ENCODE measurements around the gene ARID3A.

- TF ChIP-seq, protein P1, sequence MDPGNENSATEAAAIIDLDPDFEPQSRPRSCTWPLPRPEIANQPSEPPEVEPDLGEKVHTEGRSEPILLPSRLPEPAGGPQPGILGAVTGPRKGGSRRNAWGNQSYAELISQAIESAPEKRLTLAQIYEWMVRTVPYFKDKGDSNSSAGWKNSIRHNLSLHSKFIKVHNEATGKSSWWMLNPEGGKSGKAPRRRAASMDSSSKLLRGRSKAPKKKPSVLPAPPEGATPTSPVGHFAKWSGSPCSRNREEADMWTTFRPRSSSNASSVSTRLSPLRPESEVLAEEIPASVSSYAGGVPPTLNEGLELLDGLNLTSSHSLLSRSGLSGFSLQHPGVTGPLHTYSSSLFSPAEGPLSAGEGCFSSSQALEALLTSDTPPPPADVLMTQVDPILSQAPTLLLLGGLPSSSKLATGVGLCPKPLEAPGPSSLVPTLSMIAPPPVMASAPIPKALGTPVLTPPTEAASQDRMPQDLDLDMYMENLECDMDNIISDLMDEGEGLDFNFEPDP (CRISPR knock-in tag; conservative IDR thresholded peaks at IDR 0.05): no peak
- TF ChIP-seq ZBTB26 (CRISPR knock-in tag; IDR thresholded peaks at IDR 0.05; ENCODE audit: borderline replicate concordance) (no peak), MXI1 (IDR thresholded peaks at IDR 0.05; ENCODE audit: borderline replicate concordance, low read depth, low read length) (no peak), FOXK2 (IDR thresholded peaks at IDR 0.05) (no peak)
Observed at GRCh38 chr19:971795-972194, 46.0 kb downstream of the ARID3A start.

Data from HepG2 (cell line).